ENCODE data around the gene MRTFB. TPM values are rescaled to one million over a fixed set of nuclear protein-coding genes. Genes with fewer than 3 reads are reported as not detected.
A peak's percentile ranks its signal among the peaks of the same experiment; 100 is the strongest.

MRTFB gene
- total and polyA plus RNA-seq, 2 of the 13 experiments (the other 11 are each of a cell fraction or from before 2014, with no cell fraction given), result 11.4 to 14.0 TPM

GRCh38 chr16:14070877-14071575 is at the start of gene MRTFB (continued):
- TF ChIP-seq, protein P1, sequence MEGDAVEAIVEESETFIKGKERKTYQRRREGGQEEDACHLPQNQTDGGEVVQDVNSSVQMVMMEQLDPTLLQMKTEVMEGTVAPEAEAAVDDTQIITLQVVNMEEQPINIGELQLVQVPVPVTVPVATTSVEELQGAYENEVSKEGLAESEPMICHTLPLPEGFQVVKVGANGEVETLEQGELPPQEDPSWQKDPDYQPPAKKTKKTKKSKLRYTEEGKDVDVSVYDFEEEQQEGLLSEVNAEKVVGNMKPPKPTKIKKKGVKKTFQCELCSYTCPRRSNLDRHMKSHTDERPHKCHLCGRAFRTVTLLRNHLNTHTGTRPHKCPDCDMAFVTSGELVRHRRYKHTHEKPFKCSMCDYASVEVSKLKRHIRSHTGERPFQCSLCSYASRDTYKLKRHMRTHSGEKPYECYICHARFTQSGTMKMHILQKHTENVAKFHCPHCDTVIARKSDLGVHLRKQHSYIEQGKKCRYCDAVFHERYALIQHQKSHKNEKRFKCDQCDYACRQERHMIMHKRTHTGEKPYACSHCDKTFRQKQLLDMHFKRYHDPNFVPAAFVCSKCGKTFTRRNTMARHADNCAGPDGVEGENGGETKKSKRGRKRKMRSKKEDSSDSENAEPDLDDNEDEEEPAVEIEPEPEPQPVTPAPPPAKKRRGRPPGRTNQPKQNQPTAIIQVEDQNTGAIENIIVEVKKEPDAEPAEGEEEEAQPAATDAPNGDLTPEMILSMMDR (CRISPR knock-in tag; IDR thresholded peaks at IDR 0.05), result 0 out of 2 replicates have a peak, but pooled peaks have one; percentile 30
- TF ChIP-seq, protein P2, sequence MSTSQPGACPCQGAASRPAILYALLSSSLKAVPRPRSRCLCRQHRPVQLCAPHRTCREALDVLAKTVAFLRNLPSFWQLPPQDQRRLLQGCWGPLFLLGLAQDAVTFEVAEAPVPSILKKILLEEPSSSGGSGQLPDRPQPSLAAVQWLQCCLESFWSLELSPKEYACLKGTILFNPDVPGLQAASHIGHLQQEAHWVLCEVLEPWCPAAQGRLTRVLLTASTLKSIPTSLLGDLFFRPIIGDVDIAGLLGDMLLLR (CRISPR knock-in tag; IDR thresholded peaks at IDR 0.05), result peak; percentile 96
- TF ChIP-seq ARID2 (CRISPR knock-in tag; IDR thresholded peaks at IDR 0.05; ENCODE audit: borderline replicate concordance), result peak; percentile 19
- peak; percentile 77 for TF ChIP-seq ZNF383 (CRISPR knock-in tag; IDR thresholded peaks at IDR 0.05; ENCODE audit: borderline replicate concordance)
- peak; percentile 9; the same call in 1 of the 2 replicates for TF ChIP-seq ZNF143 (CRISPR knock-in tag; IDR thresholded peaks at IDR 0.05)
- peak; percentile 90; the same call in 1 of the 2 replicates for TF ChIP-seq ZNF34 (CRISPR knock-in tag; IDR thresholded peaks at IDR 0.05; ENCODE audit: borderline replicate concordance)
- 0 out of 2 replicates have a peak, but pooled peaks have one; percentile 63 for TF ChIP-seq HHEX (CRISPR knock-in tag; IDR thresholded peaks at IDR 0.05)
- TF ChIP-seq FOSL1 (CRISPR knock-in tag; IDR thresholded peaks at IDR 0.05; ENCODE audit: borderline replicate concordance), result no peak
- TF ChIP-seq, protein P3, sequence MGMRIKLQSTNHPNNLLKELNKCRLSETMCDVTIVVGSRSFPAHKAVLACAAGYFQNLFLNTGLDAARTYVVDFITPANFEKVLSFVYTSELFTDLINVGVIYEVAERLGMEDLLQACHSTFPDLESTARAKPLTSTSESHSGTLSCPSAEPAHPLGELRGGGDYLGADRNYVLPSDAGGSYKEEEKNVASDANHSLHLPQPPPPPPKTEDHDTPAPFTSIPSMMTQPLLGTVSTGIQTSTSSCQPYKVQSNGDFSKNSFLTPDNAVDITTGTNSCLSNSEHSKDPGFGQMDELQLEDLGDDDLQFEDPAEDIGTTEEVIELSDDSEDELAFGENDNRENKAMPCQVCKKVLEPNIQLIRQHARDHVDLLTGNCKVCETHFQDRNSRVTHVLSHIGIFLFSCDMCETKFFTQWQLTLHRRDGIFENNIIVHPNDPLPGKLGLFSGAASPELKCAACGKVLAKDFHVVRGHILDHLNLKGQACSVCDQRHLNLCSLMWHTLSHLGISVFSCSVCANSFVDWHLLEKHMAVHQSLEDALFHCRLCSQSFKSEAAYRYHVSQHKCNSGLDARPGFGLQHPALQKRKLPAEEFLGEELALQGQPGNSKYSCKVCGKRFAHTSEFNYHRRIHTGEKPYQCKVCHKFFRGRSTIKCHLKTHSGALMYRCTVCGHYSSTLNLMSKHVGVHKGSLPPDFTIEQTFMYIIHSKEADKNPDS (CRISPR knock-in tag; IDR thresholded peaks at IDR 0.05), result no peak
- TF ChIP-seq PTBP1 (IDR thresholded peaks at IDR 0.05; ENCODE audit: low read depth, low read length, poor library complexity, severe bottlenecking), result no peak
- peak; percentile 84; the same call in 1 of the 2 replicates for TF ChIP-seq ZSCAN31 (CRISPR knock-in tag; IDR thresholded peaks at IDR 0.05; ENCODE audit: low read depth)
- no peak for TF ChIP-seq TBL1XR1 (IDR thresholded peaks at IDR 0.05; ENCODE audit: borderline replicate concordance, low read length, partially characterized antibody)
- peak; percentile 32; the same call in 1 of the 2 replicates for TF ChIP-seq ZFP90 (CRISPR knock-in tag; IDR thresholded peaks at IDR 0.05; ENCODE audit: borderline replicate concordance)
- no peak for TF ChIP-seq PLRG1 (conservative IDR thresholded peaks at IDR 0.05)
- TF ChIP-seq ZNF546 (CRISPR knock-in tag; conservative IDR thresholded peaks at IDR 0.05), result peak; percentile 97; the same call in 1 of the 2 replicates
- TF ChIP-seq MTF1 (CRISPR knock-in tag; IDR thresholded peaks at IDR 0.05), result no peak
- 0 out of 2 replicates have a peak, but pooled peaks have one; percentile 17 for TF ChIP-seq ZNF101 (CRISPR knock-in tag; IDR thresholded peaks at IDR 0.05; ENCODE audit: borderline replicate concordance, low read depth)
- no peak for TF ChIP-seq POLR2AphosphoS2 (IDR thresholded peaks at IDR 0.05; ENCODE audit: low read depth, low read length)
- peak; percentile 93 for TF ChIP-seq HINFP (CRISPR knock-in tag; IDR thresholded peaks at IDR 0.05; ENCODE audit: low read depth)
- TF ChIP-seq ZNF709 (CRISPR knock-in tag; IDR thresholded peaks at IDR 0.05), result peak; percentile 77
- TF ChIP-seq BCL6 (CRISPR knock-in tag; IDR thresholded peaks at IDR 0.05), result peak; percentile 65; the same call in 1 of the 2 replicates
- TF ChIP-seq HBP1 (CRISPR knock-in tag; IDR thresholded peaks at IDR 0.05; ENCODE audit: low read depth), result peak; percentile 25; the same call in 1 of the 2 replicates

Data from HepG2 (cell line).